T-helper 2 cell treated with Interferon-gamma antibody and Interleukin-4, amounts not matched to agents 5 μg/mL and 100 μg/mL, for 36 hours (primary cell): ENCODE measurements around the gene RIC3.
A peak's percentile ranks its signal among the peaks of the same experiment; 100 is the strongest.

ENCODE experiments used
- DNase-seq: peaks from one replicate; pipeline ENCODE4 v3.0.0; 2021; ENCODE audit warnings: low spot score
- H3K27ac Mint-ChIP-seq: one replicate; pipeline ENCODE4 v1.8.0; 2021; ENCODE audit warnings: mild to moderate bottlenecking, mixed read lengths
- H3K27me3 Mint-ChIP-seq: one replicate; pipeline ENCODE4 v1.8.0; 2021; ENCODE audit warnings: low read depth, mixed read lengths
- H3K36me3 Mint-ChIP-seq: one replicate; pipeline ENCODE4 v1.8.0; 2021; ENCODE audit warnings: low read depth, mixed read lengths
- H3K4me1 Mint-ChIP-seq: one replicate; pipeline ENCODE4 v1.8.0; 2021; ENCODE audit warnings: low read depth, mixed read lengths
- H3K4me3 Mint-ChIP-seq: one replicate; pipeline ENCODE4 v1.8.0; 2022; ENCODE audit warnings: mild to moderate bottlenecking, moderate library complexity, mixed read lengths
- H3K9me3 Mint-ChIP-seq: one replicate; pipeline ENCODE4 v1.8.0; 2021; ENCODE audit warnings: mixed read lengths

RIC3 gene, protein sequence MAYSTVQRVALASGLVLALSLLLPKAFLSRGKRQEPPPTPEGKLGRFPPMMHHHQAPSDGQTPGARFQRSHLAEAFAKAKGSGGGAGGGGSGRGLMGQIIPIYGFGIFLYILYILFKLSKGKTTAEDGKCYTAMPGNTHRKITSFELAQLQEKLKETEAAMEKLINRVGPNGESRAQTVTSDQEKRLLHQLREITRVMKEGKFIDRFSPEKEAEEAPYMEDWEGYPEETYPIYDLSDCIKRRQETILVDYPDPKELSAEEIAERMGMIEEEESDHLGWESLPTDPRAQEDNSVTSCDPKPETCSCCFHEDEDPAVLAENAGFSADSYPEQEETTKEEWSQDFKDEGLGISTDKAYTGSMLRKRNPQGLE

GRCh38 chr11:8168485-8169257 is at the start of gene RIC3:
RIC3 (minus strand) TSS chr11:8169025; CDS start chr11:8168989, 36 bp downstream.
- peaks cover 36% of the 10 kb centered on the region for H3K27me3 Mint-ChIP-seq

DNA sequence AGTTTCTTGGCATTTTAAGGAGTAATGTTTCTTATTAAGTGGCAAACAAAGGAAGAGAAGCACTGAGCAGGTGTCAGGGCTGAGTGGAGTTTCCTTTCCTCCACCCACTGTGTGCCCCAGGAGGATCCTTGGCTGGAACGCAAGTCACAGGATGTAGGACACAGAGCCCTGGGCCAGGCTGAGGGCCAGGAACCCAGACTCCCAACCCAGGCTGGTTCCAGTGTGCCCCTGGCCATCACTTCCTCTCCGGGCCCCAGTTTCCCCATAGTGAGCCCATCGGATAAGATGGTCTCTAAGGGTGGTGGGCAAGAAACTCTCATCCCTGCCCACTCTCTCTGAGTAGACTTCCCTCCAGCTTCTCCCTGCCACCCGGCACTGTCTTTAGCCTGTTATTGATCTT is 49.6 kb upstream of the RIC3 start:
- no peaks in the 10 kb centered on the region for H3K4me1 Mint-ChIP-seq
- DNase-seq = no peak
- no peak overlapping the region for H3K4me3 Mint-ChIP-seq
- H3K27ac Mint-ChIP-seq = no peak overlapping the region
- no peaks in the 10 kb centered on the region for H3K36me3 Mint-ChIP-seq
- H3K27me3 Mint-ChIP-seq = no peaks in the 10 kb centered on the region
- H3K9me3 Mint-ChIP-seq = no peaks in the 10 kb centered on the region

More at GRCh38 chr11:8168485-8169257, at the start of gene RIC3:
- no peak for DNase-seq
- peak within 1 kb of the TSS; percentile 36 for H3K27ac Mint-ChIP-seq
- H3K9me3 Mint-ChIP-seq = no peaks in the 10 kb centered on the region
- no peaks in the 10 kb centered on the region for H3K36me3 Mint-ChIP-seq
- H3K4me1 Mint-ChIP-seq = peaks cover 4% of the 10 kb centered on the region
- peak within 1 kb of the TSS; percentile 77 for H3K4me3 Mint-ChIP-seq

DNA sequence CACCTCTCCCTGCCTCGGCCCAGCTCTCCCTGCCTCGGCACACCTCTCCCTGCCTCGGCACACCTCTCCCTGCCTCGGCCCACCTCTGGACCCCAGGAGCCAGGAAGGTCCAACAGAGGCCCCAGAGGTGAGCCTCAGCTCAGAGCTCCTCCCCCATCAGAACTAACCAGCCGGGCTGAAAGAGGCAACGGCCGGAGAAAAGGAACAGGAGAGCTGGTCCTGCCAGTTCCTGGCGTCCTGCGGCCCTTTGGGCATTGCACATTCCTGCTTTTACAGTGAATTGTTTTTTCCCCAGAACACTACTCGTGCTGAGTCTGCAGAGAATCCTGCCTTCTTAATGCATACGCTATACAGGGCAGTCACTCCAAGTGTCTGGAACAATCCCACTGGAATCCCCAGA is 49.1 kb upstream of the RIC3 start:
- Mint-ChIP-seq H3K4me1 (no peaks in the 10 kb centered on the region), H3K4me3 (no peak overlapping the region), H3K27ac (no peak overlapping the region), H3K9me3 (no peaks in the 10 kb centered on the region), H3K36me3 (no peaks in the 10 kb centered on the region), H3K27me3 (no peaks in the 10 kb centered on the region)
- no peak for DNase-seq

DNA sequence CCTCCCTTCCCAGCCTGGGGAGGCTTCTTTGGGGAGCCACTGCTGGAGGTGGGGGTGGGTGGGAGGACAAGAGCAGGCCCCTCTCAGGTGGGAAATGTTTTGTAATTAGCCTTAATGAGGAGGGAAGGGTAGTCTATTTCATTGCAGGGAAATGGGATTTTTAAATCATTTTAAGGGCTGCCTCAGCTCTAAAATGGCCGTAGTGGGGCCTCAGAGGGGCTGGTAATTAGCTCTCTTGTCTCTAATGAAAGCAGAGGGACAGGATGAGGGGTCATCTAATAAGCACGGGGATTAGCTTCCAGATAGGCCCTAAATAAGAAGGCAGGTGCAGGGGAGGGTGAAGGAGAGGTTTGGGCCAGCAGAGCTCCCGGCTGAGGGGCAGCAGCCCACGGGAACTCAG is 48.3 kb upstream of the RIC3 start:
- H3K27ac Mint-ChIP-seq = no peak overlapping the region
- no peak overlapping the region for H3K4me3 Mint-ChIP-seq
- H3K4me1 Mint-ChIP-seq = no peaks in the 10 kb centered on the region
- DNase-seq = no peak
- H3K27me3 Mint-ChIP-seq = no peaks in the 10 kb centered on the region
- H3K36me3 Mint-ChIP-seq = no peaks in the 10 kb centered on the region
- no peaks in the 10 kb centered on the region for H3K9me3 Mint-ChIP-seq

GRCh38 chr11:8213376-8213775 is 44.6 kb upstream of the RIC3 start:
- Mint-ChIP-seq H3K9me3 (no peaks in the 10 kb centered on the region), H3K4me3 (no peak overlapping the region), H3K4me1 (no peaks in the 10 kb centered on the region), H3K27ac (no peak overlapping the region), H3K27me3 (no peaks in the 10 kb centered on the region), H3K36me3 (no peaks in the 10 kb centered on the region)
- no peak for DNase-seq

DNA sequence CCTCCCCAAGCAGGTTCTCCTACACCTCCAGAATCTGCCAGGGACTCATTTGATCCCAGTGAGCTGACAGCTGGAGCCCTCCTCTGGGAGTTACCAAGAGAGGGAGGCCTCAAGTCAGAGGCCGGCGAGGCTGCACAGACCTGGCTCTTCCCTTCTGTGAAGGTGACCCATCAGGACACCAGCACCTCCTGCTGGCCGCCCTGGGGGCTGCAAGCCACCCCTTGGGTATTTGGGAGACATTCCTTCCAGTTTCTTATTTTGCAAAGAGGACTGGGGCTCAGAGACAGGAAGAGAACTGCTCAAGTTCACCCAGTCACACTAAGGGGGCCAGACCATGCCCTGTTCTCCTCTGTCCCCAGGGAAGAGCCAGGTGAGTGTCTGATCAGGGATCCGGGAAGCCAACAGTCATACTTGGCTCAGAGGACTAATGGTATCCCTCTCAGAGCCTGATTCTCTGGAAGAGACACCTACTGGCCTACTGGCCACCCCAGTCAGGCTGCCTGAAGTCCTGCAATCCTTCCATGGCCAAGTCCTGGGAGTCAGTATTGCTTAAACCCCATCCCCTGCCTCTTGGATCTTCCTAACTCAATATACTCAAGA is 40.5 kb upstream of the RIC3 start:
- Mint-ChIP-seq H3K4me3 (no peak overlapping the region), H3K9me3 (no peaks in the 10 kb centered on the region), H3K27ac (no peak overlapping the region), H3K27me3 (peaks cover 18% of the 10 kb centered on the region), H3K4me1 (no peaks in the 10 kb centered on the region), H3K36me3 (no peaks in the 10 kb centered on the region)
- no peak for DNase-seq

- H3K4me1 Mint-ChIP-seq = no peaks in the 10 kb centered on the region
- peaks cover 18% of the 10 kb centered on the region for H3K27me3 Mint-ChIP-seq
- H3K9me3 Mint-ChIP-seq = no peaks in the 10 kb centered on the region
- H3K36me3 Mint-ChIP-seq = no peaks in the 10 kb centered on the region
- H3K27ac Mint-ChIP-seq = no peak overlapping the region
- H3K4me3 Mint-ChIP-seq = no peak overlapping the region
- no peak for DNase-seq
Observed at GRCh38 chr11:8207080-8208000, 38.5 kb upstream of the RIC3 start.

GRCh38 chr11:8206251-8207079 is 37.6 kb upstream of the RIC3 start:
- no peaks in the 10 kb centered on the region for H3K9me3 Mint-ChIP-seq
- no peak for DNase-seq
- H3K4me3 Mint-ChIP-seq = no peak overlapping the region
- H3K27me3 Mint-ChIP-seq = peaks cover 18% of the 10 kb centered on the region
- H3K27ac Mint-ChIP-seq = no peak overlapping the region
- no peaks in the 10 kb centered on the region for H3K36me3 Mint-ChIP-seq
- no peaks in the 10 kb centered on the region for H3K4me1 Mint-ChIP-seq

DNA sequence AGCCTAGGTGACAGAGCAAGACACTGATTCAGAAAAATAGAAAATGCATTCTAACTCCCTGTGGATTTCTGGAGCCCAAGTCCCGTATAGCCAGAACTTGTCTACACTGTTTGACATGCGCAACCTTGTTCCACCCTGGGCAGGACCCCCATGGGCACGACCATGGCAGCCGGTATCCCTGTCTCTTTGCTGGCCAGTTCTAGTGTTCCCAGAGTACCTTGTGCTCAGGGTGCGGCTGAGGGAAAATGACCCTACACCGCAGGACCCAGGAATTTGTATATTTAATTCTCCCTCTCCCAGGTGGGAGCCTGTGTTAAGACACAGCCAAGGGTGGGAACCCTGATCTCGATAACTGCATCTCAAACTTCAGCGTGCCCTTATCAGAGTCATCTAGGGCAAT is 36.7 kb upstream of the RIC3 start:
- Mint-ChIP-seq H3K36me3 (no peaks in the 10 kb centered on the region), H3K9me3 (no peaks in the 10 kb centered on the region), H3K27me3 (peaks cover 18% of the 10 kb centered on the region), H3K4me3 (no peak overlapping the region), H3K27ac (no peak overlapping the region), H3K4me1 (no peaks in the 10 kb centered on the region)
- no peak for DNase-seq

GRCh38 chr11:8204596-8204995 is 35.8 kb upstream of the RIC3 start:
- Mint-ChIP-seq H3K4me1 (no peaks in the 10 kb centered on the region), H3K4me3 (no peak overlapping the region), H3K36me3 (no peaks in the 10 kb centered on the region), H3K27me3 (peaks cover 20% of the 10 kb centered on the region), H3K9me3 (no peaks in the 10 kb centered on the region), H3K27ac (no peak overlapping the region)
- no peak for DNase-seq

DNA sequence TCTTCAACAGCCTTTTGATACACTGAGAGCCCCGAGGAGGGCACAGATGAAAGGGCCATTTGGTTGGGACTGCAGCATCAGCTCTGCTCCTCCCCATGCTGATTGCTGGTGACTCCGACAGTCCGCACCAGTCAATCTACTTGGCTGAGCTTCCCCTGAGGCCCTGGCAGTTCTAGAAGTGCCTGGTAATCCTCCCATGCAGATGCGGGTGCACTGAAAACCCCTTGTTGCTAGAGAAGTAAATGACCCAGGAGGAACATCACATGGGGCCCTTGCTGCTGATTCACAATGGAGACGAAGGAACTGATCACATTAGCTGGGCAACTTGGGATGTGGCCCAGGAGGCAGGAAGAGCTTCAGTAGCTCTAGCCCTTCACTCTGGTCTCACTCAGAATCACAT is 35.2 kb upstream of the RIC3 start:
- H3K36me3 Mint-ChIP-seq = no peaks in the 10 kb centered on the region
- no peaks in the 10 kb centered on the region for H3K9me3 Mint-ChIP-seq
- no peak overlapping the region for H3K27ac Mint-ChIP-seq
- no peak for DNase-seq
- no peak overlapping the region for H3K4me3 Mint-ChIP-seq
- no peaks in the 10 kb centered on the region for H3K4me1 Mint-ChIP-seq
- H3K27me3 Mint-ChIP-seq = peaks cover 23% of the 10 kb centered on the region

DNA sequence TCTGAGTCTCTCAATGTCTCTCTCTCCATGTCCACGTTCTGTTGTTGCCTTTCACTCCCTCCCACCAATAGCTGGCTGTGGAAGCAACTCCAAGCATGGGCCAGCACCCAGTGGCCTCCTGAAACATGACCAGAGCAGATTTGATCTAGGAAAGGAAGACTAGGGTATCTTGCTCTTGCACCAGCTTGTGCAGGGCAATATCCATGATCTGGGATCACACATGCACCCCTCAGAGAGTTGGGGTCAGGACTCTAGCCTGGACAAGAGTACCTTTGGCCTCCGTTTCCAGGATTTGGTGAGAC is 34.5 kb upstream of the RIC3 start:
- H3K4me3 Mint-ChIP-seq = no peak overlapping the region
- no peaks in the 10 kb centered on the region for H3K36me3 Mint-ChIP-seq
- H3K9me3 Mint-ChIP-seq = no peaks in the 10 kb centered on the region
- peaks cover 23% of the 10 kb centered on the region for H3K27me3 Mint-ChIP-seq
- no peak overlapping the region for H3K27ac Mint-ChIP-seq
- no peak for DNase-seq
- H3K4me1 Mint-ChIP-seq = no peaks in the 10 kb centered on the region
